Activated T-cell treated with anti-CD3 and anti-CD28 coated beads, Interleukin-2, amount 50 U/mL, for 72 hours (primary cell): ENCODE data around the gene OR6S1. TPM values are rescaled to one million over a fixed set of nuclear protein-coding genes. Genes with fewer than 3 reads are reported as not detected.

Experiments used
- ATAC-seq, 2 donors: fragments of 150-1000 bp; cut with Tn5 transposase; replicated peaks in 1 of 2; 2 replicates each; pipeline ENCODE4 v1.10.0; 2021; ENCODE audit warnings: moderate library complexity in 2 of 2, mild to moderate bottlenecking in 1 of 2
- DNase-seq, 2 donors: peaks; one replicate each; pipeline ENCODE4 v3.0.0; 2021 to 2022; ENCODE audit warnings: mixed read lengths in 1 of 2
- H3K27ac Mint-ChIP-seq: one replicate; pipeline ENCODE4 v1.8.0; 2022; ENCODE audit warnings: mild to moderate bottlenecking, moderate library complexity, mixed read lengths
- H3K27me3 Mint-ChIP-seq: one replicate; pipeline ENCODE4 v1.8.0; 2022; ENCODE audit warnings: low read depth, mixed read lengths
- H3K36me3 Mint-ChIP-seq, 2 donors: one replicate each; pipeline ENCODE4 v1.8.0; 2022; ENCODE audit warnings: mixed read lengths in 2 of 2, mild to moderate bottlenecking in 1 of 2; ENCODE audit not compliant: insufficient read depth in 2 of 2
- H3K4me1 Mint-ChIP-seq: one replicate; pipeline ENCODE4 v1.8.0; 2022; ENCODE audit warnings: low read depth, mixed read lengths
- H3K4me3 Mint-ChIP-seq, 2 donors: one replicate each; pipeline ENCODE4 v1.8.0; 2022; ENCODE audit warnings: mild to moderate bottlenecking in 2 of 2, mixed read lengths in 2 of 2, moderate library complexity in 2 of 2
- H3K9me3 Mint-ChIP-seq, 2 donors: one replicate each; pipeline ENCODE4 v1.8.0; 2022; ENCODE audit warnings: mixed read lengths in 2 of 2
- total RNA-seq, 2 donors: library from RNA; stranded (reverse); gene quantifications; one replicate each; pipeline ENCODE4 v1.2.3, GENCODE V29; 2022

The OR6S1 gene
- total RNA-seq, 2 donors from 2014 or later = not detected

- H3K4me3 Mint-ChIP-seq = peak overlapping the region; percentile 88 to 92
- peak; percentile 33 to 41 for DNase-seq
- ATAC-seq = peak; percentile 38 to 39
Observed at GRCh38 chr14:20632448-20632830, 9.1 kb downstream of the OR6S1 start.

GRCh38 chr14:20631880-20632389 is 9.6 kb downstream of the OR6S1 start:
- Mint-ChIP-seq H3K4me3 (peak overlapping the region; percentile 88 to 92), H3K4me1 (peaks cover 50% of the 10 kb centered on the region), H3K27ac (peak overlapping the region; percentile 11), H3K27me3 (peaks cover 55% of the 10 kb centered on the region), H3K36me3 (peaks cover 0 to 2% of the 10 kb centered on the region in 2 donors), H3K9me3 (peaks cover 0 to 2% of the 10 kb centered on the region in 2 donors)
- ATAC-seq (no peak), DNase-seq (no peak)

More at GRCh38 chr14:20632448-20632830, 9.1 kb downstream of the OR6S1 start:
- peaks cover 45% of the 10 kb centered on the region for H3K4me1 Mint-ChIP-seq
- H3K36me3 Mint-ChIP-seq = peaks cover 0 to 2% of the 10 kb centered on the region in 2 donors
- H3K27me3 Mint-ChIP-seq = peaks cover 50% of the 10 kb centered on the region
- peak overlapping the region; percentile 99 for H3K27ac Mint-ChIP-seq
- peaks cover 0 to 2% of the 10 kb centered on the region in 2 donors for H3K9me3 Mint-ChIP-seq

GRCh38 chr14:20631023-20631879 is 10.2 kb downstream of the OR6S1 start:
- Mint-ChIP-seq H3K27me3 (peaks cover 62% of the 10 kb centered on the region), H3K27ac (peak overlapping the region; percentile 85), H3K36me3 (peaks cover 0 to 2% of the 10 kb centered on the region in 2 donors), H3K4me1 (peaks cover 57% of the 10 kb centered on the region), H3K9me3 (peaks cover 0 to 2% of the 10 kb centered on the region in 2 donors), H3K4me3 (peak overlapping the region; percentile 88 to 92)
- peak; percentile 39 to 62 for DNase-seq
- ATAC-seq = peak; percentile 20 to 29

- Mint-ChIP-seq H3K27me3 (peaks cover 62% of the 10 kb centered on the region), H3K9me3 (peaks cover 0 to 2% of the 10 kb centered on the region in 2 donors), H3K36me3 (peaks cover 0 to 2% of the 10 kb centered on the region in 2 donors), H3K4me3 (peak overlapping the region; percentile 88), H3K4me1 (peaks cover 64% of the 10 kb centered on the region), H3K27ac (peak overlapping the region; percentile 85)
- DNase-seq (peak; percentile 36 to 38), ATAC-seq (peak; percentile 14 to 36)
Observed at GRCh38 chr14:20630340-20631022, 11.0 kb downstream of the OR6S1 start.

- peaks cover 0 to 4% of the 10 kb centered on the region in 2 donors for H3K36me3 Mint-ChIP-seq
- H3K4me1 Mint-ChIP-seq = peaks cover 86% of the 10 kb centered on the region
- no peaks in the 10 kb centered on the region for H3K9me3 Mint-ChIP-seq
- no peak for ATAC-seq
- DNase-seq = no peak
- H3K27ac Mint-ChIP-seq = no peak overlapping the region
- H3K4me3 Mint-ChIP-seq = peak overlapping the region; percentile 11 to 81
- peaks cover 61% of the 10 kb centered on the region for H3K27me3 Mint-ChIP-seq
Observed at GRCh38 chr14:20628063-20628854, 13.2 kb downstream of the OR6S1 start.

- Mint-ChIP-seq H3K27ac (no peak overlapping the region), H3K4me3 (peak overlapping the region; percentile 81 to 82), H3K27me3 (peaks cover 68% of the 10 kb centered on the region), H3K9me3 (no peaks in the 10 kb centered on the region), H3K4me1 (peaks cover 86% of the 10 kb centered on the region), H3K36me3 (peaks cover 0 to 1% of the 10 kb centered on the region in 2 donors)
- DNase-seq (no peak), ATAC-seq (peak; percentile 30 to 33)
Observed at GRCh38 chr14:20627346-20628027, 14.0 kb downstream of the OR6S1 start.

- peaks cover 0 to 1% of the 10 kb centered on the region in 2 donors for H3K9me3 Mint-ChIP-seq
- H3K4me3 Mint-ChIP-seq = peak overlapping the region; percentile 81 to 82
- DNase-seq = peak; percentile 12 to 59
- H3K36me3 Mint-ChIP-seq = peaks cover 3 to 5% of the 10 kb centered on the region in 2 donors
- no peak overlapping the region for H3K27ac Mint-ChIP-seq
- peak; percentile 12 to 39 for ATAC-seq
- peaks cover 80% of the 10 kb centered on the region for H3K4me1 Mint-ChIP-seq
- peaks cover 80% of the 10 kb centered on the region for H3K27me3 Mint-ChIP-seq
Observed at GRCh38 chr14:20626274-20626673, 15.2 kb downstream of the OR6S1 start.

- Mint-ChIP-seq H3K27me3 (peaks cover 71% of the 10 kb centered on the region), H3K4me3 (peak overlapping the region; percentile 81 to 82), H3K9me3 (peaks cover 0 to 1% of the 10 kb centered on the region in 2 donors), H3K4me1 (peaks cover 68% of the 10 kb centered on the region), H3K36me3 (peaks cover 3 to 5% of the 10 kb centered on the region in 2 donors), H3K27ac (peak overlapping the region; percentile 99)
- ATAC-seq (peak; percentile 38 to 43), DNase-seq (peak; percentile 46 to 61)
Observed at GRCh38 chr14:20624495-20625070, 16.9 kb downstream of the OR6S1 start.

GRCh38 chr14:20623798-20624197 is 17.7 kb downstream of the OR6S1 start:
- no peak for DNase-seq
- Mint-ChIP-seq H3K27ac (no peak overlapping the region), H3K27me3 (peaks cover 70% of the 10 kb centered on the region), H3K4me1 (peaks cover 67% of the 10 kb centered on the region), H3K4me3 (peak overlapping the region; percentile 81 to 82), H3K9me3 (peaks cover 0 to 1% of the 10 kb centered on the region in 2 donors), H3K36me3 (peaks cover 3 to 5% of the 10 kb centered on the region in 2 donors)
- ATAC-seq = no peak

GRCh38 chr14:20622816-20623291 is 18.6 kb downstream of the OR6S1 start:
- H3K4me3 Mint-ChIP-seq = peak overlapping the region; percentile 47 to 77
- no peak overlapping the region for H3K27ac Mint-ChIP-seq
- H3K27me3 Mint-ChIP-seq = peaks cover 70% of the 10 kb centered on the region
- ATAC-seq (no peak), DNase-seq (no peak)
- peaks cover 0 to 1% of the 10 kb centered on the region in 2 donors for H3K9me3 Mint-ChIP-seq
- peaks cover 62% of the 10 kb centered on the region for H3K4me1 Mint-ChIP-seq
- peaks cover 3 to 5% of the 10 kb centered on the region in 2 donors for H3K36me3 Mint-ChIP-seq

GRCh38 chr14:20620798-20621478 is 20.6 kb downstream of the OR6S1 start:
- Mint-ChIP-seq H3K27ac (no peak overlapping the region), H3K36me3 (peaks cover 3 to 5% of the 10 kb centered on the region in 2 donors), H3K27me3 (peaks cover 56% of the 10 kb centered on the region), H3K4me1 (peaks cover 45% of the 10 kb centered on the region), H3K9me3 (peaks cover 0 to 1% of the 10 kb centered on the region in 2 donors), H3K4me3 (no peak overlapping the region)
- ATAC-seq (no peak), DNase-seq (no peak)
